Measurements from ENCODE around the gene WWOX.
A peak's percentile ranks its signal among the peaks of the same experiment; 100 is the strongest.

The WWOX gene

GRCh38 chr16:78362524-78363135 lies 263.2 kb downstream of the WWOX start:
- no peak for DNase-seq (ENCODE audit: low spot score)

GRCh38 chr16:78363843-78364555 lies 264.5 kb downstream of the WWOX start:
- DNase-seq (ENCODE audit: low spot score) = no peak

- DNase-seq (ENCODE audit: low spot score) = no peak
Measured at GRCh38 chr16:78364556-78364880, 265.1 kb downstream of the WWOX start.

GRCh38 chr16:78365366-78365765 lies 265.9 kb downstream of the WWOX start:
- DNase-seq (ENCODE audit: low spot score) = no peak

GRCh38 chr16:78368121-78369102 lies 269.0 kb downstream of the WWOX start:
- DNase-seq (ENCODE audit: low spot score) = no peak

- no peak for DNase-seq (ENCODE audit: low spot score)
Measured at GRCh38 chr16:78372277-78372676, 272.8 kb downstream of the WWOX start.

- no peak for DNase-seq (ENCODE audit: low spot score)
Measured at GRCh38 chr16:78375055-78375679, 275.7 kb downstream of the WWOX start.

- DNase-seq (ENCODE audit: low spot score) = no peak
Measured at GRCh38 chr16:78376452-78376851, 277.0 kb downstream of the WWOX start.

GRCh38 chr16:78377312-78377711 lies 277.9 kb downstream of the WWOX start:
- DNase-seq (ENCODE audit: low spot score) = no peak

- DNase-seq (ENCODE audit: low spot score) = no peak
Measured at GRCh38 chr16:78381060-78381459, 281.6 kb downstream of the WWOX start.

GRCh38 chr16:78383118-78383517 lies 283.7 kb downstream of the WWOX start:
- no peak for DNase-seq (ENCODE audit: low spot score)

GRCh38 chr16:78385086-78385805 lies 285.8 kb downstream of the WWOX start:
- DNase-seq (ENCODE audit: low spot score) = no peak

- no peak for DNase-seq (ENCODE audit: low spot score)
Measured at GRCh38 chr16:78386557-78387324, 287.3 kb downstream of the WWOX start.

- no peak for DNase-seq (ENCODE audit: low spot score)
Measured at GRCh38 chr16:78389009-78389498, 289.6 kb downstream of the WWOX start.

- no peak for DNase-seq (ENCODE audit: low spot score)
Measured at GRCh38 chr16:78390092-78390491, 290.6 kb downstream of the WWOX start.

- no peak for DNase-seq (ENCODE audit: low spot score)
Measured at GRCh38 chr16:78390508-78391324, 291.3 kb downstream of the WWOX start.

- no peak for DNase-seq (ENCODE audit: low spot score)
Measured at GRCh38 chr16:78392585-78393195, 293.2 kb downstream of the WWOX start.

GRCh38 chr16:78395035-78395434 lies 295.6 kb downstream of the WWOX start:
- no peak for DNase-seq (ENCODE audit: low spot score)

- DNase-seq (ENCODE audit: low spot score) = peak; percentile 11
Measured at GRCh38 chr16:78396046-78396445, 296.6 kb downstream of the WWOX start.

All from kidney capillary endothelial cell (primary cell).